NCI-H128 (cell line): Measurements from ENCODE around the gene LDB3.
"Not testable (repeated sequence)": the region's sequence is repeated elsewhere in the genome, so short reads cannot be mapped to it uniquely, and the experiment has no call there.

Experiments
- DNase-seq: peaks from one replicate; lab custom pipeline; 2025; ENCODE audit not compliant: unreplicated experiment; lab: John Stamatoyannopoulos, UW

Gene LDB3

GRCh38 chr10:86668297-86669165 lies at the start of gene LDB3:
Gene LDB3, plus strand, starts transcription at chr10:86668511. Its CDS starts 181 bp downstream, at chr10:86668692.
- DNase-seq: no peak

- DNase-seq: no peak
Measured at GRCh38 chr10:86628311-86628710, 40.0 kb upstream of the LDB3 start.

- no peak for DNase-seq
Measured at GRCh38 chr10:86630079-86630478, 38.2 kb upstream of the LDB3 start.

- no peak for DNase-seq
Measured at GRCh38 chr10:86632009-86632800, 36.1 kb upstream of the LDB3 start.

GRCh38 chr10:86632951-86633350 lies 35.4 kb upstream of the LDB3 start:
- no peak for DNase-seq

GRCh38 chr10:86635402-86635801 lies 32.9 kb upstream of the LDB3 start:
- no peak for DNase-seq

- DNase-seq: no peak
Measured at GRCh38 chr10:86636311-86636710, 32.0 kb upstream of the LDB3 start.

GRCh38 chr10:86642021-86642420 lies 26.3 kb upstream of the LDB3 start:
- DNase-seq: no peak

GRCh38 chr10:86642499-86642898 lies 25.8 kb upstream of the LDB3 start:
- DNase-seq: no peak

- no peak for DNase-seq
Measured at GRCh38 chr10:86644152-86644793, 24.0 kb upstream of the LDB3 start.

- DNase-seq: no peak
Measured at GRCh38 chr10:86644794-86645445, 23.4 kb upstream of the LDB3 start.

GRCh38 chr10:86645621-86646165 lies 22.6 kb upstream of the LDB3 start:
- DNase-seq: not testable (repeated sequence)

GRCh38 chr10:86646532-86646931 lies 21.8 kb upstream of the LDB3 start:
- DNase-seq: no peak

GRCh38 chr10:86646933-86647332 lies 21.4 kb upstream of the LDB3 start:
- DNase-seq: no peak

GRCh38 chr10:86647773-86648703 lies 20.3 kb upstream of the LDB3 start:
- no peak for DNase-seq

GRCh38 chr10:86648704-86649427 lies 19.4 kb upstream of the LDB3 start:
- DNase-seq: no peak

GRCh38 chr10:86649471-86650150 lies 18.7 kb upstream of the LDB3 start:
- DNase-seq: no peak

GRCh38 chr10:86650151-86650550 lies 18.2 kb upstream of the LDB3 start:
- DNase-seq: no peak
